Coronary artery (tissue), 2 donors: Measurements from ENCODE around the gene TMEM255B.

ENCODE experiments used
- DNase-seq: peaks from one replicate; pipeline ENCODE4 v3.0.0-alpha.2; 2017; ENCODE audit warnings: low spot score
- H3K27ac ChIP-seq, 2 donors: fragments of 200-600 bp; sonication (generic); one replicate each; pipeline ENCODE4 v1.5.1; 2016 to 2019
- H3K4me3 ChIP-seq: fragments of 200-600 bp; sonication (generic); 2 replicates; pipeline ENCODE4 v1.5.1; 2016; ENCODE audit warnings: mild to moderate bottlenecking, moderate library complexity
- TF ChIP-seq, protein P1 (sequence below): fragments of 200-600 bp; sonication (generic); IDR thresholded peaks from one replicate; pipeline ENCODE4 v1.5.1; 2019; ENCODE audit warnings: antibody characterized with exemption

TMEM255B gene

DNA sequence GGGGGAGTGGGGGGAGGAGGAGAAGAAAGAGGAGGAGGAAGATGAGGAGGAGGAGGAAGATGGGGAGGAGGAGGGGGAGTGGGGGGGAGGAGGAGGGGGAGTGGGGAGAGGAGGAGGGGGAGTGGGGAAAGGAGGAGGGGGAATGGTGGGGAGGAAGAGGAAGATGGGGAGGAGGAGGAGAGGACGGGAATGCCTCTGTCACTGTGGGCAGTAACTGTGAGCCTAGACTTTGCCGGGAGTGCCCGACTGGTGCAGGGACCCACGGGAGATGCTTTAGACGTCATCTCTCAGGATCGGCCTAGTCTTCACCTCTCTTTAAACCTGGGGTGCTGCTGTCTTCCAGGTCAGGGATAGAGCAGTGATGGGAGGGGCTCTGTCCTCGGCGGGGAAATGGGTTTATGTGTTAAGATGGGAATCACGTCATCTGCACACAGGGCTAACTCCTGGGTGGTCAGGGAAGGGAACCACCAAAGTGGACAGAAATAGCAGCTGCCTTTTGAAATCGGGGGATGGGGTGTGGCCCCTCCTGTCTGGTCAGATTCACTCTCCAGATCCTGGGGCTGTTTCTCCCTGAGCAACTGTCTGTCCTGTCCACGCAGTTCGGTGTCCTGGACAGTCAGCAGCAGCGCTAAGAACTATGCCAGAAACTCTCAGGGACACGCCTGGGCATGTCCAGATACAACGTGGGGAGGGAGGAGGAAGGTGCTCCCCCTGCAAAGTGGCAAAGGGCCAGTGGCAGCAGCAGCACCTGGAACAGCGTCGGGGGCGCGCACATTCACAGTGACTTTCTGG is 77.9 kb downstream of the TMEM255B start:
- H3K4me3 ChIP-seq, result peak overlapping the region; percentile 45
- no peak for DNase-seq
- H3K27ac ChIP-seq, result peak overlapping the region; percentile 80 to 90
- TF ChIP-seq, protein P1, sequence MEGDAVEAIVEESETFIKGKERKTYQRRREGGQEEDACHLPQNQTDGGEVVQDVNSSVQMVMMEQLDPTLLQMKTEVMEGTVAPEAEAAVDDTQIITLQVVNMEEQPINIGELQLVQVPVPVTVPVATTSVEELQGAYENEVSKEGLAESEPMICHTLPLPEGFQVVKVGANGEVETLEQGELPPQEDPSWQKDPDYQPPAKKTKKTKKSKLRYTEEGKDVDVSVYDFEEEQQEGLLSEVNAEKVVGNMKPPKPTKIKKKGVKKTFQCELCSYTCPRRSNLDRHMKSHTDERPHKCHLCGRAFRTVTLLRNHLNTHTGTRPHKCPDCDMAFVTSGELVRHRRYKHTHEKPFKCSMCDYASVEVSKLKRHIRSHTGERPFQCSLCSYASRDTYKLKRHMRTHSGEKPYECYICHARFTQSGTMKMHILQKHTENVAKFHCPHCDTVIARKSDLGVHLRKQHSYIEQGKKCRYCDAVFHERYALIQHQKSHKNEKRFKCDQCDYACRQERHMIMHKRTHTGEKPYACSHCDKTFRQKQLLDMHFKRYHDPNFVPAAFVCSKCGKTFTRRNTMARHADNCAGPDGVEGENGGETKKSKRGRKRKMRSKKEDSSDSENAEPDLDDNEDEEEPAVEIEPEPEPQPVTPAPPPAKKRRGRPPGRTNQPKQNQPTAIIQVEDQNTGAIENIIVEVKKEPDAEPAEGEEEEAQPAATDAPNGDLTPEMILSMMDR, result no peak

DNA sequence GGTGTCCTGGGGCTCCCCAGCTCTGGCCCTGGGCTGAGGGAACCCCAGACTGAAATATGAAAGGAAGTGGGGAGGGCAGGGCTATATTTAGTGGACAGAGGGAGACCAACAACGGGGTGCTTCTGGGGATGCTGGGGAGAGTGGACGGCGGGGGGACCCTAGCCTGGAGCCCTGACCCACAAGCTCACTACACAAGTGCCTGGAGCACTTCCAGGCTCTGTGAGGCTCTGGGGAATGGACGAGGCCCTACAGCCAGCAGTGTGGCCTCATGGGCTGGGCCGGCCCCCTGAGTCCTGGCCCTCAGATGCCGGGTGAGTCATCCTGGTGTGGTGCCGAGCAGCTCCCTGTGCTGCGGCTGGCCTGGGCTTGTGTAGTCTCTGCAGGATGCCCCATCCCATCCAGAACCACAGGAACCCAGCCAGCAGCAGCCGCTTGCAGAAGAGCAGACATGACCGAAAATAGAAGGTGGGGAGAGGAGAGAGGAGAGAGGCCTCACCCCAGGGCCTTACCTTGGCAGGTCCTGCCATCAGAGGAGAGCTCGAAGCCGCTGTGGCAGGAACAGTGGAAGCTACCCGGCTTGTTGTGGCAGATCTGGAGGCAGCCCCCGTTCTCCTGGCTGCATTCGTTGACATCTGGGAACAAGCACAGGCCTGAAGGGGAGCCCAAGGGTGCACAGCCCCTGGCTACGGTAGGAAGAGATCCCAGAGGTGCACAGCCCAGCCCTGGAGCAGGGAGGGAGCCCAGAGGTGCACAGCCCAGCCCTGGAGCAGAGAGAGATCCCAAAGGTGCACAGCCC is 78.7 kb downstream of the TMEM255B start:
- peak overlapping the region; percentile 45 for H3K4me3 ChIP-seq
- TF ChIP-seq, protein P1, result no peak
- peak overlapping the region; percentile 80 to 90 for H3K27ac ChIP-seq
- DNase-seq, result peak; percentile 97

DNA sequence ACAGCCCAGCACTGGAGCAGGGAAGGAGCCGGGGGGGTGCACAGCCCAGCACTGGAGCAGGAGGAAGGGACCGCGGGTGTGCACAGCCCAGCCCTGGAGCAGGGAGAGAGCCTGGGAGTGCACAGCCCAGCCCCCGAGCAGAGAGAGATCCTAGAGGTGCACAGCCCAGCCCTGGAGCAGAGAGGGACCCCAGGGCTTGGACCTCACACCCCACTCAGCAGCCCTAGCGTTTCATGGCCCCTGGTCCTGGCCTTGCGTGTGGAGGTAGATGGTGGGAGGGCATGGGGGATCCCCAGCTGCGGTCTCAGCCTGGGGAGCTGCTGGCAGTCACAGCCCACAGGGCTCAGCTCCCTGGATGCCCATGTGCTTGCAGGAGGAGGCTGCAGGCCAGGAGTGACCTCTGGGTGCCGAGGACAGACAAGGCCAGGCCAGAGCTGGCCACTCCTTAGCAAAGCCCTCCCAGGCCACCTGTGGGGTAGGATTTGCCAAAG is 79.7 kb downstream of the TMEM255B start:
- Histone ChIP-seq H3K27ac (peak overlapping the region in 1 of 2 donors; percentile 90), H3K4me3 (no peak overlapping the region)
- TF ChIP-seq, protein P1, result no peak
- DNase-seq, result no peak

DNA sequence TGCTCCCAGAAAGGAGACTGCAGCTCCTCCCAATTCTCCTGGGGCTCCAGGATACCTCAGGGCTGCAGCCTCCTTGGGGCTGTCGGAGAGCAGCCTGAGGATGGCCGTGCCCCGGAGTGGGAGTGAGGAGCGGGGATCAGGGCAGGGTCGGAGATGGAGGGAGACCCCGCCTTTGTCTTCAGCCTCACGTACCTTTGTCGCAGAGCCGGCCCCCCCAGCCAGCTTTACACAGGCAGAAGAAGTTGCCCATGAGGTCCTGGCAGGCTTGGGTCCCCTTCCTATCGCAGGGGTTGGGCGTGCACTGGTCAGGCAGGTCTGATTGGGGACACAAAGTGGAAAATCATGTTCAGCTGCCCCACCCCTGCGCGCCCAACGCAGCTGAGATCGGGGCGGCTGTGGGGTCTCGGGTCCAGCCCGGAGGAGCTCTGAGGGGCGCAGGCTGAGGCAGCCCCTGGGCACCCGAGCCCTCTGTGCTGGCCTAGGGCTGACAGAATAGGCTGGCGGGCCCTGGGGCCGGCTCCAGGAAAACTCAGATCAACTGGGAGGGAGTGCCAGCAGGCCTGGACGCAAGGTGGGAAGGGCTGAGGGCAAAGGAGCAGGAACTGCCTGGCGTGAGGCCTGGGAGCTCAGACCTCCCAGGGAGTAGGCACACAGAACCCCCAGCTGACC is 80.6 kb downstream of the TMEM255B start:
- no peak for DNase-seq
- H3K4me3 ChIP-seq, result no peak overlapping the region
- TF ChIP-seq, protein P1, result no peak
- peak overlapping the region in 1 of 2 donors; percentile 90 for H3K27ac ChIP-seq

DNA sequence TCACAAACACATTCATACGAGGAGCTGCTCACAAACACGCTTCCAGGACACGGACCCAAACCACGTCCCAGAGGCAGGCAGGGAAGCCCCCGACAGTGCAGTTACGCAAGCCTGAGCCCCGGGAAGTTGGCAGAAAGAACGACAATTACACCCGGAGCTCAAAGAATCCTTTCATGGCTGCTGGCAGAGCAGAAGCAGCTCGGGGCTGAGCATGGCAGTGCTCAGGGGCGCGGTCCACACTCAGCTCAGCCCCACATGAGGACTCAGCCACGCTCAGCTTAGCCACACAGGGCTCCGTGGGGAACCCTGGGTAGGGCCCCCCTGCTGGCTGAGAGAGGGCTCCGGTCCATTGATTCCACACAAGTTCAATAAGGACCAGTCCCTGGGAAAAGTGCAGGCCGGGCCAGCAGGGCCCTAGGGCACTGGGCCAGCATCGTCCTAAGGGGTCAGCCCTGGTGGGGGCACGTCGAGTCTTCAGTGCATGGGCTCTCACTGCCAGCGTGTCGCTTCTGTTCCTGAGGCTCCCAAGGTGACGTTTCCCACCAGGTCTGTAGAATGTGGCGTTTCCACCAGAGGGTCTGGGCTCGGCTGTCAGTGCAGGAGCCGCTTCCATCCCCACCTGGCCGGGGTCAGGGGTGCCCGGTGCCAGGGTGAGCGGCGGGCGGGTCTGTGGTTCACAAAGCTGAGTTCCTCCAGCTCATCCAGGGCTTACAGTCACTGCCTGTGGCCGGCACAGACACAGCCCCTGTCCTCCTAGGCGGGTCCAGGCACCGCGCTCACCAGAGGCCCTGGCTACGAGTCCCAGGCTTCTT is 81.7 kb downstream of the TMEM255B start:
- peak overlapping the region in 1 of 2 donors; percentile 90 for H3K27ac ChIP-seq
- no peak overlapping the region for H3K4me3 ChIP-seq
- no peak for DNase-seq
- TF ChIP-seq, protein P1, result no peak

DNA sequence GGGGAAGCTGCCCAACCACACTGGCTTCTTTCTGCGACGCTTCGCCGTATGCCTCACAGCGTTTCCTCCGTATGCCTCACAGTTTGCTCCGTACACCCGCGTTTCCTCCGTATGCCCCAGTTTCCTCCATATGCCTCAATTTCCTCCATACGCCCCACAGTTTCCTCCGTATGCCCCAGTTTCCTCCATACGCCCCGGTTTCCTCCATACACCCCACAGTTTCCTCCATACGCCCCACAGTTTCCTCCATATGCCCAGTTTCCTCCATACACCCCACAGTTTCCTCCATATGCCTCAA is 82.3 kb downstream of the TMEM255B start:
- no peak overlapping the region for H3K4me3 ChIP-seq
- TF ChIP-seq, protein P1, result no peak
- DNase-seq, result no peak
- H3K27ac ChIP-seq, result no peak overlapping the region
